ENCODE measurements around the gene YEATS4.
"Not testable (repeated sequence)": the region's sequence is repeated elsewhere in the genome, so short reads cannot be mapped to it uniquely, and the experiment has no call there.

Gene YEATS4

GRCh38 chr12:69359531-69360347, at the start of gene YEATS4:
YEATS4 (plus strand) TSS chr12:69359743; CDS start chr12:69359973, 230 bp downstream.
- no peak for TF ChIP-seq CTCF (IDR thresholded peaks at IDR 0.05; ENCODE audit: low read depth, low read length, missing control alignments)
- H3K4me3 ChIP-seq (ENCODE audit: low read depth, low read length) = peak within 1 kb of the TSS; percentile 86
- DNase-seq (ENCODE audit: low read depth) = peak; percentile 78
- in situ Hi-C loops (cut with HindIII; ENCODE audit: low sequenced_read_pairs) = no loop called here

GRCh38 chr12:69313209-69313608, 46.3 kb upstream of the YEATS4 start:
- in situ Hi-C loops (cut with HindIII; ENCODE audit: low sequenced_read_pairs) = no loop called here
- TF ChIP-seq CTCF (IDR thresholded peaks at IDR 0.05; ENCODE audit: low read depth, low read length, missing control alignments) = no peak
- no peak for DNase-seq (ENCODE audit: low read depth)
- H3K4me3 ChIP-seq (ENCODE audit: low read depth, low read length) = no peak overlapping the region

- DNase-seq (ENCODE audit: low read depth); in situ Hi-C loops (cut with HindIII; ENCODE audit: low sequenced_read_pairs); H3K4me3 ChIP-seq (ENCODE audit: low read depth, low read length): not testable (repeated sequence)
These were observed 42.8 kb upstream of the YEATS4 start for GRCh38 chr12:69316784-69317183.

GRCh38 chr12:69317233-69317632, 42.3 kb upstream of the YEATS4 start:
- H3K4me3 ChIP-seq (ENCODE audit: low read depth, low read length); DNase-seq (ENCODE audit: low read depth); in situ Hi-C loops (cut with HindIII; ENCODE audit: low sequenced_read_pairs): not testable (repeated sequence)

GRCh38 chr12:69318225-69318624, 41.3 kb upstream of the YEATS4 start:
- in situ Hi-C loops (cut with HindIII; ENCODE audit: low sequenced_read_pairs) = no loop called here
- DNase-seq (ENCODE audit: low read depth) = no peak
- H3K4me3 ChIP-seq (ENCODE audit: low read depth, low read length) = no peak overlapping the region
- no peak for TF ChIP-seq CTCF (IDR thresholded peaks at IDR 0.05; ENCODE audit: low read depth, low read length, missing control alignments)

- DNase-seq (ENCODE audit: low read depth) = no peak
- no peak overlapping the region for H3K4me3 ChIP-seq (ENCODE audit: low read depth, low read length)
- in situ Hi-C loops (cut with HindIII; ENCODE audit: low sequenced_read_pairs) = no loop called here
- TF ChIP-seq CTCF (IDR thresholded peaks at IDR 0.05; ENCODE audit: low read depth, low read length, missing control alignments) = no peak
These were observed 38.2 kb upstream of the YEATS4 start for GRCh38 chr12:69321351-69321750.

- no peak overlapping the region for H3K4me3 ChIP-seq (ENCODE audit: low read depth, low read length)
- in situ Hi-C loops (cut with HindIII; ENCODE audit: low sequenced_read_pairs) = no loop called here
- no peak for TF ChIP-seq CTCF (IDR thresholded peaks at IDR 0.05; ENCODE audit: low read depth, low read length, missing control alignments)
- no peak for DNase-seq (ENCODE audit: low read depth)
These were observed 34.6 kb upstream of the YEATS4 start for GRCh38 chr12:69324797-69325466.
